ENCODE data around the gene SPINK9. TPM values are rescaled to one million over a fixed set of nuclear protein-coding genes. Genes with fewer than 3 reads are reported as not detected.

Gene SPINK9
- polyA plus RNA-seq, 3 donors = not detected

- Histone ChIP-seq H3K9me3 (replicated peaks in 1 of 2; ENCODE audit: control insufficient read depth in 1 of 2, insufficient read depth in 1 of 2, low read length in 2 of 2) (peaks cover 0 to 2% of the 10 kb centered on the region in 2 donors), H3K36me3 (replicated peaks in 1 of 2; ENCODE audit: control insufficient read depth in 1 of 2, insufficient read depth in 2 of 2, low read length in 2 of 2) (no peaks in the 10 kb centered on the region), H3K79me2 (ENCODE audit: insufficient read depth, low read length) (no peaks in the 10 kb centered on the region), H3K4me3 (replicated peaks in 1 of 3; ENCODE audit: low read depth in 2 of 3, low read length in 3 of 3) (no peak within 1 kb of the TSS), H3K27ac (ENCODE audit: low read depth in 1 of 2, low read length in 2 of 2) (no peak within 1 kb of the TSS), H2AFZ (ENCODE audit: insufficient read depth, low read depth, low read length, poor library complexity, severe bottlenecking) (no peak within 1 kb of the TSS), H4K20me1 (ENCODE audit: insufficient read depth, low read length) (no peaks in the 10 kb centered on the region), H3K9ac (ENCODE audit: insufficient read depth, low read length, poor library complexity, severe bottlenecking) (no peak within 1 kb of the TSS), H3K4me2 (replicated peaks; ENCODE audit: extremely low read depth, low read length, poor library complexity, severe bottlenecking) (no peak within 1 kb of the TSS), H3K27me3 (ENCODE audit: control insufficient read depth in 2 of 2, insufficient read depth in 2 of 2, low read length in 2 of 2) (no peaks in the 10 kb centered on the region), H3K4me1 (ENCODE audit: control insufficient read depth in 1 of 2, insufficient read depth in 2 of 2, low read length in 2 of 2) (no peaks in the 10 kb centered on the region)
- Mint-ChIP-seq H3K27me3 (ENCODE audit: low read depth in 3 of 3) (peaks cover 0 to 2% (median 0%) of the 10 kb centered on the region in 3 donors), H3K36me3 (no peaks in the 10 kb centered on the region), H3K4me1 (no peaks in the 10 kb centered on the region), H3K27ac (no peak within 1 kb of the TSS), H3K9me3 (peaks cover 4 to 16% (median 12%) of the 10 kb centered on the region in 7 donors), H3K4me3 (no peak within 1 kb of the TSS)
- TF ChIP-seq CTCF (IDR thresholded peaks at IDR 0.05) = no peak
- DNase-seq = no peak
- intact Hi-C loops (cut with micrococcal nuclease) = no loop called here
- WGBS (ENCODE audit: insufficient coverage) = no CpG with 5 or more reads among the region's 3 CpGs
These were observed 23.2 kb upstream of the SPINK9 start, which contains the start of gene SPINK7 for GRCh38 chr5:148312153-148312552. SPINK7 (plus strand) TSS chr5:148312423; CDS start chr5:148312484, 61 bp downstream.

- DNase-seq = no peak
- H2AFZ ChIP-seq (ENCODE audit: insufficient read depth, low read depth, low read length, poor library complexity, severe bottlenecking) = no peak overlapping the region
- no peak overlapping the region for H3K27ac ChIP-seq (ENCODE audit: low read depth in 1 of 2, low read length in 2 of 2)
- H3K27me3 ChIP-seq (ENCODE audit: control insufficient read depth in 2 of 2, insufficient read depth in 2 of 2, low read length in 2 of 2) = no peaks in the 10 kb centered on the region
- H3K4me3 ChIP-seq (replicated peaks in 1 of 3; ENCODE audit: low read depth in 2 of 3, low read length in 3 of 3) = no peak overlapping the region
- no peak for TF ChIP-seq CTCF (IDR thresholded peaks at IDR 0.05)
- no peaks in the 10 kb centered on the region for H3K4me1 ChIP-seq (ENCODE audit: control insufficient read depth in 1 of 2, insufficient read depth in 2 of 2, low read length in 2 of 2)
- Mint-ChIP-seq H3K4me3 (no peak overlapping the region), H3K4me1 (no peaks in the 10 kb centered on the region), H3K27me3 (ENCODE audit: low read depth in 3 of 3) (peaks cover 0 to 2% (median 0%) of the 10 kb centered on the region in 3 donors), H3K36me3 (no peaks in the 10 kb centered on the region), H3K27ac (no peak overlapping the region), H3K9me3 (peaks cover under 1 to 9% (median 2%) of the 10 kb centered on the region in 7 donors)
- no CpG with 5 or more reads among the region's 2 CpGs for WGBS (ENCODE audit: insufficient coverage)
- no peaks in the 10 kb centered on the region for H3K36me3 ChIP-seq (replicated peaks in 1 of 2; ENCODE audit: control insufficient read depth in 1 of 2, insufficient read depth in 2 of 2, low read length in 2 of 2)
- intact Hi-C loops (cut with micrococcal nuclease) = no loop called here
- H3K4me2 ChIP-seq (replicated peaks; ENCODE audit: extremely low read depth, low read length, poor library complexity, severe bottlenecking) = no peak overlapping the region
- no peaks in the 10 kb centered on the region for H4K20me1 ChIP-seq (ENCODE audit: insufficient read depth, low read length)
- H3K9me3 ChIP-seq (replicated peaks in 1 of 2; ENCODE audit: control insufficient read depth in 1 of 2, insufficient read depth in 1 of 2, low read length in 2 of 2) = peaks cover 0 to under 1% of the 10 kb centered on the region in 2 donors
- no peak overlapping the region for H3K9ac ChIP-seq (ENCODE audit: insufficient read depth, low read length, poor library complexity, severe bottlenecking)
- no peaks in the 10 kb centered on the region for H3K79me2 ChIP-seq (ENCODE audit: insufficient read depth, low read length)
These were observed 21.2 kb upstream of the SPINK9 start for GRCh38 chr5:148314187-148314586.

Data from CD14-positive monocyte (primary cell).